WTC11 (cell line): Measurements from ENCODE around the gene MYO18A.

Experiments used
- ATF1 ChIP-seq: sonication (generic); formaldehyde crosslinking; IDR thresholded peaks from 2 replicates; pipeline ENCODE4 v1.8.1; 2023; ENCODE audit warnings: mild to moderate bottlenecking, moderate library complexity, missing genetic modification reagents
- FOXP1 ChIP-seq: sonication (generic); formaldehyde crosslinking; IDR thresholded peaks from 2 replicates; pipeline ENCODE4 v1.8.0; 2022; ENCODE audit warnings: missing genetic modification reagents, mild to moderate bottlenecking, moderate library complexity, borderline replicate concordance
- NR2C2 ChIP-seq: sonication (generic); formaldehyde crosslinking; IDR thresholded peaks from 2 replicates; pipeline ENCODE4 v1.8.0; 2022; ENCODE audit warnings: mild to moderate bottlenecking, missing genetic modification reagents
- RORB ChIP-seq: fragments of 250-450 bp; sonication (Bioruptor Pico); IDR thresholded peaks from 2 replicates; pipeline ENCODE4 v1.9.0; 2021; ENCODE audit warnings: mild to moderate bottlenecking
- TF ChIP-seq, protein P1 (sequence below): sonication (generic); formaldehyde crosslinking; IDR thresholded peaks from 2 replicates; pipeline ENCODE4 v1.8.0; 2022; ENCODE audit warnings: mild to moderate bottlenecking, missing genetic modification reagents
- TF ChIP-seq, protein P2 (sequence below): fragments of 200-600 bp; IDR thresholded peaks from 2 replicates; pipeline ENCODE4 v1.8.0; 2022; ENCODE audit warnings: antibody characterized with exemption
- TF ChIP-seq, protein P3 (sequence below): sonication (generic); formaldehyde crosslinking; IDR thresholded peaks from 2 replicates; pipeline ENCODE4 v1.8.0; 2023; ENCODE audit warnings: missing genetic modification reagents

DNA sequence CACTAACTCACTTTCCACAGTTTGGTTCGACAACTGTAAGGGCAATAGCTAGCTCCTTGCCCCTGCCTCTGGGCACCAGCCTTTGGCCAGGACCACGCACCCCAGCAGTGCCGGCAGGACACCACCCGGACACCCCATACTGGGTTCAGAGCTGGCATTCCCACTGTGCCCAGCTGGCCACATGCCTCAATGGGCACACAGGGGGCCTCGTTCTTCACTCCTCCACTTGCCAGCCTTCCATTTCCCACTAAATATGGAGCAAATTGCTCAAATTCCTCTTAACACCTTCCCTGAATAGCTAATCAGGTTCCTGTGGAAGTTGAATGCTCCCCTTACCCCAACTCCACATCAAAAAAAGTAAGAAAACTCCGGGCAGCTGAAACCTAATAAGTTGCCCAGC is 84.8 kb downstream of the MYO18A start:
- TF ChIP-seq ATF1: no peak
- TF ChIP-seq, protein P1, sequence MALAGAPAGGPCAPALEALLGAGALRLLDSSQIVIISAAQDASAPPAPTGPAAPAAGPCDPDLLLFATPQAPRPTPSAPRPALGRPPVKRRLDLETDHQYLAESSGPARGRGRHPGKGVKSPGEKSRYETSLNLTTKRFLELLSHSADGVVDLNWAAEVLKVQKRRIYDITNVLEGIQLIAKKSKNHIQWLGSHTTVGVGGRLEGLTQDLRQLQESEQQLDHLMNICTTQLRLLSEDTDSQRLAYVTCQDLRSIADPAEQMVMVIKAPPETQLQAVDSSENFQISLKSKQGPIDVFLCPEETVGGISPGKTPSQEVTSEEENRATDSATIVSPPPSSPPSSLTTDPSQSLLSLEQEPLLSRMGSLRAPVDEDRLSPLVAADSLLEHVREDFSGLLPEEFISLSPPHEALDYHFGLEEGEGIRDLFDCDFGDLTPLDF (CRISPR knock-in tag): no peak
- TF ChIP-seq, protein P2, sequence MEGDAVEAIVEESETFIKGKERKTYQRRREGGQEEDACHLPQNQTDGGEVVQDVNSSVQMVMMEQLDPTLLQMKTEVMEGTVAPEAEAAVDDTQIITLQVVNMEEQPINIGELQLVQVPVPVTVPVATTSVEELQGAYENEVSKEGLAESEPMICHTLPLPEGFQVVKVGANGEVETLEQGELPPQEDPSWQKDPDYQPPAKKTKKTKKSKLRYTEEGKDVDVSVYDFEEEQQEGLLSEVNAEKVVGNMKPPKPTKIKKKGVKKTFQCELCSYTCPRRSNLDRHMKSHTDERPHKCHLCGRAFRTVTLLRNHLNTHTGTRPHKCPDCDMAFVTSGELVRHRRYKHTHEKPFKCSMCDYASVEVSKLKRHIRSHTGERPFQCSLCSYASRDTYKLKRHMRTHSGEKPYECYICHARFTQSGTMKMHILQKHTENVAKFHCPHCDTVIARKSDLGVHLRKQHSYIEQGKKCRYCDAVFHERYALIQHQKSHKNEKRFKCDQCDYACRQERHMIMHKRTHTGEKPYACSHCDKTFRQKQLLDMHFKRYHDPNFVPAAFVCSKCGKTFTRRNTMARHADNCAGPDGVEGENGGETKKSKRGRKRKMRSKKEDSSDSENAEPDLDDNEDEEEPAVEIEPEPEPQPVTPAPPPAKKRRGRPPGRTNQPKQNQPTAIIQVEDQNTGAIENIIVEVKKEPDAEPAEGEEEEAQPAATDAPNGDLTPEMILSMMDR: no peak
- TF ChIP-seq RORB (CRISPR knock-in tag): no peak
- no peak for TF ChIP-seq NR2C2
- no peak for TF ChIP-seq FOXP1 (CRISPR knock-in tag)
- TF ChIP-seq, protein P3, sequence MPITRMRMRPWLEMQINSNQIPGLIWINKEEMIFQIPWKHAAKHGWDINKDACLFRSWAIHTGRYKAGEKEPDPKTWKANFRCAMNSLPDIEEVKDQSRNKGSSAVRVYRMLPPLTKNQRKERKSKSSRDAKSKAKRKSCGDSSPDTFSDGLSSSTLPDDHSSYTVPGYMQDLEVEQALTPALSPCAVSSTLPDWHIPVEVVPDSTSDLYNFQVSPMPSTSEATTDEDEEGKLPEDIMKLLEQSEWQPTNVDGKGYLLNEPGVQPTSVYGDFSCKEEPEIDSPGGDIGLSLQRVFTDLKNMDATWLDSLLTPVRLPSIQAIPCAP (CRISPR knock-in tag): no peak
